Kidney (tissue), 14 donors: ENCODE data around the gene GNB1L. TPM values are rescaled to one million over a fixed set of nuclear protein-coding genes. Genes with fewer than 3 reads are reported as not detected.

Source experiments
- DNase-seq, 5 donors: peaks; one replicate each; pipeline ENCODE4 v3.0.0-alpha.2; 2013 to 2020
- FAIRE-seq: peaks from 2 replicates; lab custom pipeline; 2012; peaks lifted over from hg19 to GRCh38; lab: Jason Lieb, UNC
- H3K27ac ChIP-seq, 2 donors: one replicate each; pipeline ENCODE4 v1.7.0; 2013; ENCODE audit warnings: low read depth in 2 of 2, low read length in 2 of 2, inconsistent platforms in 1 of 2
- H3K27me3 ChIP-seq: one replicate; pipeline ENCODE4 v1.7.1; 2013; ENCODE audit warnings: low read length, inconsistent platforms; ENCODE audit not compliant: control insufficient read depth, insufficient read depth
- H3K36me3 ChIP-seq, 3 donors: one replicate each; pipeline versions ENCODE4 v1.7.0 to v1.7.1; 2013; ENCODE audit warnings: low read length in 3 of 3, control low read depth in 1 of 3, inconsistent platforms in 1 of 3; ENCODE audit not compliant: insufficient read depth in 3 of 3, control insufficient read depth in 2 of 3
- H3K4me1 ChIP-seq, 3 donors: one replicate each; pipeline versions ENCODE4 v1.7.0 to v1.7.1; 2013; ENCODE audit warnings: low read length in 3 of 3, inconsistent platforms in 1 of 3, low read depth in 1 of 3; ENCODE audit not compliant: control insufficient read depth in 2 of 3, insufficient read depth in 2 of 3
- H3K4me3 ChIP-seq, 3 donors: one replicate each; pipeline versions ENCODE4 v1.7.0 to v1.8.1; 2013; ENCODE audit warnings: low read length in 3 of 3, control low read depth in 1 of 3, inconsistent platforms in 1 of 3
- H3K9ac ChIP-seq, 3 donors: one replicate each; pipeline versions ENCODE4 v1.7.0 to v1.7.1; 2013; ENCODE audit warnings: low read length in 3 of 3, control low read depth in 1 of 3, inconsistent platforms in 1 of 3
- H3K9me3 ChIP-seq, 3 donors: one replicate each; pipeline versions ENCODE4 v1.7.0 to v1.7.1; 2013; ENCODE audit warnings: low read length in 3 of 3, control low read depth in 1 of 3, inconsistent platforms in 1 of 3; ENCODE audit not compliant: control insufficient read depth in 2 of 3, insufficient read depth in 1 of 3
- CTCF ChIP-seq: IDR thresholded peaks from 3 replicates; pipeline ENCODE4 v1.5.1; 2012; ENCODE audit warnings: mild to moderate bottlenecking, moderate library complexity, borderline replicate concordance; ENCODE audit not compliant: insufficient read depth; ENCODE audit errors: extremely low read depth
- intact Hi-C: fragments of 100-400 bp; cut with DNase I; formaldehyde crosslinking; loops from one replicate; pipeline ENCODE4 v1.11.1; 2022
- polyA plus RNA-seq: library from polyadenylated mRNA; stranded (reverse); fragments of 350-450 nt; fragmentation: Illumina TruSeq; extraction: RNeasy Lipid Tissue Mini Kit (QIAGEN cat#74804); gene quantifications from one replicate; pipeline ENCODE4 v1.2.3, GENCODE V29; 2014; ENCODE audit warnings: low read depth, low replicate concordance; ENCODE audit not compliant: insufficient read depth
- total RNA-seq: library from RNA; stranded (reverse); fragmentation: NEBNext Ultra II Directional; extraction: Animal tissue kit (Norgen Biotek cat#: 25700); gene quantifications from one replicate; pipeline ENCODE4 v1.2.1, GENCODE V29; 2021
- donor health status: control.
- donor health status: control.
- donor health status: control.
- donor health status: control.
- donor health status: control.
- donor health status: DM: yes; HTN: yes; CAD: no.
- donor health status: Normal renal cell carcinoma (clear cell type).

Gene GNB1L
- total and polyA plus RNA-seq, 2 donors from 2014 or later = 4.0 to 4.4 TPM

GRCh38 chr22:19853879-19854777 lies 546 bp downstream of the GNB1L start:
- DNase-seq = peak in 3 of 5 donors; percentile 52 to 67 (median 58)
- no peak for FAIRE-seq
- no peak for TF ChIP-seq CTCF

GRCh38 chr22:19853058-19853878 lies 1.4 kb downstream of the GNB1L start:
- intact Hi-C loops = no loop called here
- Histone ChIP-seq H3K4me1 (peaks cover 0 to 34% (median 6%) of the 10 kb centered on the region in 3 donors), H3K27me3 (no peaks in the 10 kb centered on the region), H3K9me3 (no peaks in the 10 kb centered on the region), H3K27ac (peak overlapping the region in 1 of 2 donors; percentile 56), H3K9ac (peak overlapping the region; percentile 76 to 88 (median 86)), H3K4me3 (peak overlapping the region; percentile 67 to 90 (median 80)), H3K36me3 (peaks cover 0 to 22% (median 0%) of the 10 kb centered on the region in 3 donors)
- FAIRE-seq = no peak
- peak in 2 of 5 donors; percentile 61 to 69 for DNase-seq
- TF ChIP-seq CTCF = no peak

More at GRCh38 chr22:19853879-19854777, 546 bp downstream of the GNB1L start:
- Histone ChIP-seq H3K4me3 (peak overlapping the region; percentile 67 to 90 (median 80)), H3K27ac (peak overlapping the region; percentile 56 to 75), H3K9ac (peak overlapping the region; percentile 76 to 88 (median 86)), H3K27me3 (no peaks in the 10 kb centered on the region), H3K4me1 (peaks cover 0 to 30% (median 0%) of the 10 kb centered on the region in 3 donors), H3K36me3 (peaks cover 0 to 22% (median 0%) of the 10 kb centered on the region in 3 donors), H3K9me3 (no peaks in the 10 kb centered on the region)
- intact Hi-C loops = no loop called here

- no peak for FAIRE-seq
- DNase-seq = peak in 2 of 5 donors; percentile 46 to 60
- H3K27me3 ChIP-seq = no peaks in the 10 kb centered on the region
- no peak overlapping the region for H3K9ac ChIP-seq
- H3K9me3 ChIP-seq = no peaks in the 10 kb centered on the region
- intact Hi-C loops = no loop called here
- H3K4me3 ChIP-seq = no peak overlapping the region
- H3K27ac ChIP-seq = no peak overlapping the region
- peaks cover 0 to 22% (median 0%) of the 10 kb centered on the region in 3 donors for H3K36me3 ChIP-seq
- peaks cover 0 to 34% (median 7%) of the 10 kb centered on the region in 3 donors for H3K4me1 ChIP-seq
- TF ChIP-seq CTCF = no peak
Measured at GRCh38 chr22:19852177-19852781, 2.4 kb downstream of the GNB1L start.
